K562 (cell line): Measurements from ENCODE around the gene POLG. TPM values are rescaled to one million over a fixed set of nuclear protein-coding genes. Genes with fewer than 3 reads are reported as not detected.

Source experiments
- ADNP ChIP-seq: fragments of 200-800 bp; sonication (Bioruptor generic); IDR thresholded peaks from 2 replicates; pipeline ENCODE4 v1.6.1; 2016; ENCODE audit warnings: missing genetic modification characterization, missing compliant biosample characterization
- BHLHE40 ChIP-seq: IDR thresholded peaks from 2 replicates; pipeline ENCODE4 v1.6.1; 2011; ENCODE audit warnings: low read length, improper control_type of control experiment
- KLF6 ChIP-seq: fragments of 250-450 bp; sonication (Bioruptor Pico); IDR thresholded peaks from 2 replicates; pipeline ENCODE4 v1.4.0; 2020; ENCODE audit warnings: mild to moderate bottlenecking, moderate library complexity, borderline replicate concordance
- PURB ChIP-seq: sonication (generic); formaldehyde crosslinking; IDR thresholded peaks from 2 replicates; pipeline ENCODE4 v1.9.0; 2021; ENCODE audit warnings: low read depth, mild to moderate bottlenecking, missing genetic modification reagents
- RAD51 ChIP-seq: fragments of 450-650 bp; IDR thresholded peaks from 2 replicates; pipeline ENCODE4 v1.7.1; 2016; ENCODE audit warnings: low read depth, mild to moderate bottlenecking, borderline replicate concordance
- TAF7 ChIP-seq: fragments of 450-650 bp; IDR thresholded peaks from 2 replicates; pipeline ENCODE4 v1.6.1; 2016; ENCODE audit warnings: missing genetic modification characterization, missing compliant biosample characterization
- TCF3 ChIP-seq: sonication (generic); formaldehyde crosslinking; IDR thresholded peaks from 2 replicates; pipeline ENCODE4 v1.4.0; 2020; ENCODE audit warnings: mild to moderate bottlenecking, missing genetic modification reagents
- TCFL5 ChIP-seq: fragments of 250-450 bp; sonication (Bioruptor Pico); conservative IDR thresholded peaks from 2 replicates; pipeline ENCODE4 v1.6.1; 2021; ENCODE audit warnings: mild to moderate bottlenecking, moderate library complexity, matching md5 sums
- ZNF263 ChIP-seq: sonication (generic); formaldehyde crosslinking; IDR thresholded peaks from 2 replicates; pipeline ENCODE4 v1.8.0; 2022; ENCODE audit warnings: mild to moderate bottlenecking, missing genetic modification reagents, borderline replicate concordance
- ZNF511 ChIP-seq: sonication (generic); formaldehyde crosslinking; IDR thresholded peaks from 2 replicates; pipeline ENCODE4 v1.8.0; 2022; ENCODE audit warnings: mild to moderate bottlenecking, missing genetic modification reagents
- polyA plus RNA-seq, 8 experiments: library from polyadenylated mRNA; depleted of rRNA in 4 of 8; stranded (reverse) in 5 of 8; unstranded in 3 of 8; fragments of >200 nt; fragmentation: Nextera tagmentation in 2 of 8; fragmentation: Illumina TruSeq in 1 of 8; extraction: Ambion mirVana in 2 of 8; extraction: Trizol in 1 of 8; gene quantifications; 2 replicates each; pipeline versions ENCODE4 v1.2.1 to v1.2.3, GENCODE V29; 2011 to 2014; ENCODE audit warnings: inconsistent platforms in 1 of 8, missing spikeins in 1 of 8
- total RNA-seq, 7 experiments: library from RNA; depleted of rRNA in 6 of 7; stranded (reverse); fragments of >200 nt in 6 of 7; fragmentation: Illumina TruSeq in 2 of 7; extraction: Trizol in 2 of 7; gene quantifications; 2 replicates each; pipeline versions ENCODE4 v1.2.1 to v1.2.3, GENCODE V29; 2011 to 2021; ENCODE audit warnings: low replicate concordance in 1 of 7
- TF ChIP-seq, protein P1 (sequence below): sonication (generic); formaldehyde crosslinking; IDR thresholded peaks from 2 replicates; pipeline ENCODE4 v1.8.0; 2022; ENCODE audit warnings: mild to moderate bottlenecking, missing genetic modification reagents, borderline replicate concordance
- TF ChIP-seq, protein P2 (sequence below): fragments of 250-450 bp; sonication (Bioruptor Pico); IDR thresholded peaks from 2 replicates; pipeline ENCODE4 v1.5.0; 2021
- TF ChIP-seq, protein P3 (sequence below): fragments of 450-650 bp; formaldehyde crosslinking; IDR thresholded peaks from 2 replicates; pipeline ENCODE4 v1.4.0; 2020; ENCODE audit warnings: mild to moderate bottlenecking
- TF ChIP-seq, protein P4 (sequence below), 2 experiments: fragments of 150-350 bp in 1 of 2; IDR thresholded peaks; 2 replicates each; pipeline ENCODE4 v1.6.1; 2012 to 2016; ENCODE audit warnings: low read depth in 2 of 2, low read length in 2 of 2, mild to moderate bottlenecking in 1 of 2, moderate library complexity in 1 of 2
- TF ChIP-seq, protein P5 (sequence below): IDR thresholded peaks from 2 replicates; pipeline ENCODE4 v1.6.1; 2011; ENCODE audit warnings: borderline replicate concordance, low read depth, mild to moderate bottlenecking, moderate library complexity, low read length; ENCODE audit not compliant: insufficient read depth, poor library complexity, severe bottlenecking

Gene POLG
- total and polyA plus RNA-seq, 9 of the 15 experiments (the other 6 are each of a cell fraction or from before 2014, with no cell fraction given), result 15.2 to 83.8 (median 38.6) TPM

DNA sequence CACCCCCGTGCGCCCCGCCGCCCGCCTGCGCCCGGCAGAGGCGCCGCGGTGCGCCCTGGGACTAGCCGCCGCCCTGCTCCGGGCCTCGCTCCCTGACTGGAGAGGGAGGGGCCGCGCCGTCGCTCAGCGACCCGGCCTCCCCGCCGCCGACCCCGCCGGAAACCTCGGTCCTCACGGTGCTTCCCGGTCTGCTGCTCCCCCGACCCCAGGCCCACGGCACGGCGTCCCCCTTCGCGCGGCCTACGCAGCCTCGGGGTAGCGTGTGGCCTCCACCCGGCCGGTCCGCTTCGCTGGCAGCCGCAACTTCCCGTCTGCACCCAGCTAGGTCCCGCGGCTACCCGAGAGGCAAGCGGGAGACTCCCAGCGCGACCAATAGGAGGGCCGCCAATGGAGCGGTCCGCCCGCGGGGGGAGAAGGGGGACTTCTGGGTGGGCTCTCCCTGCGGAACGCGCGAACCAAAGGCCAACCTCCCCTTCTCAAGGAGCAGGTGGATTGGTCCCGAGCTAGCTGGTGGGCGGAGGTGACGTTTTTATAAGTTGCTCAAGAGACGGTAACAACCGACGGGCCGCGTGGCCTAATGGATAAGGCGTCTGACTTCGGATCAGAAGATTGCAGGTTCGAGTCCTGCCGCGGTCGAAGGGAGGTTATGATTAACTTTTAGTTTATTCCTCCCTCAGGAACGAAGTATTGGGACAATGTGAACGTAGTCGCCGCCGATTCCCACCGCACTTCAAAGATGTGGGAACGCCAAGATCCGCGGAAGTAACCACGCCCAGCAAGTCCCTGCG lies at the start of gene POLG (continued):
- TF ChIP-seq PURB (CRISPR knock-in tag) (no peak), BHLHE40 (peak; percentile 98), TCFL5 (no peak), ZNF263 (CRISPR knock-in tag) (no peak; the same call in 1 of the 2 replicates), RAD51 (no peak), ZNF511 (CRISPR knock-in tag) (peak; percentile 39; the same call in 1 of the 2 replicates), TAF7 (tag) (peak; percentile 82), ADNP (peak; percentile 95), KLF6 (CRISPR knock-in tag) (peak; percentile 75; the same call in 1 of the 2 replicates), TCF3 (CRISPR knock-in tag) (peak; percentile 56; the same call in 1 of the 2 replicates)
- TF ChIP-seq, protein P1, sequence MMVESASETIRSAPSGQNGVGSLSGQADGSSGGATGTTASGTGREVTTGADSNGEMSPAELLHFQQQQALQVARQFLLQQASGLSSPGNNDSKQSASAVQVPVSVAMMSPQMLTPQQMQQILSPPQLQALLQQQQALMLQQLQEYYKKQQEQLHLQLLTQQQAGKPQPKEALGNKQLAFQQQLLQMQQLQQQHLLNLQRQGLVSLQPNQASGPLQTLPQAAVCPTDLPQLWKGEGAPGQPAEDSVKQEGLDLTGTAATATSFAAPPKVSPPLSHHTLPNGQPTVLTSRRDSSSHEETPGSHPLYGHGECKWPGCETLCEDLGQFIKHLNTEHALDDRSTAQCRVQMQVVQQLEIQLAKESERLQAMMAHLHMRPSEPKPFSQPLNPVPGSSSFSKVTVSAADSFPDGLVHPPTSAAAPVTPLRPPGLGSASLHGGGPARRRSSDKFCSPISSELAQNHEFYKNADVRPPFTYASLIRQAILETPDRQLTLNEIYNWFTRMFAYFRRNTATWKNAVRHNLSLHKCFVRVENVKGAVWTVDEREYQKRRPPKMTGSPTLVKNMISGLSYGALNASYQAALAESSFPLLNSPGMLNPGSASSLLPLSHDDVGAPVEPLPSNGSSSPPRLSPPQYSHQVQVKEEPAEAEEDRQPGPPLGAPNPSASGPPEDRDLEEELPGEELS, result peak; percentile 47; the same call in 1 of the 2 replicates
- TF ChIP-seq, protein P2, sequence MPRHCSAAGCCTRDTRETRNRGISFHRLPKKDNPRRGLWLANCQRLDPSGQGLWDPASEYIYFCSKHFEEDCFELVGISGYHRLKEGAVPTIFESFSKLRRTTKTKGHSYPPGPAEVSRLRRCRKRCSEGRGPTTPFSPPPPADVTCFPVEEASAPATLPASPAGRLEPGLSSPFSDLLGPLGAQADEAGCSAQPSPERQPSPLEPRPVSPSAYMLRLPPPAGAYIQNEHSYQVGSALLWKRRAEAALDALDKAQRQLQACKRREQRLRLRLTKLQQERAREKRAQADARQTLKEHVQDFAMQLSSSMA (CRISPR knock-in tag), result 0 out of 2 replicates have a peak, but pooled peaks have one; percentile 50
- TF ChIP-seq, protein P3, sequence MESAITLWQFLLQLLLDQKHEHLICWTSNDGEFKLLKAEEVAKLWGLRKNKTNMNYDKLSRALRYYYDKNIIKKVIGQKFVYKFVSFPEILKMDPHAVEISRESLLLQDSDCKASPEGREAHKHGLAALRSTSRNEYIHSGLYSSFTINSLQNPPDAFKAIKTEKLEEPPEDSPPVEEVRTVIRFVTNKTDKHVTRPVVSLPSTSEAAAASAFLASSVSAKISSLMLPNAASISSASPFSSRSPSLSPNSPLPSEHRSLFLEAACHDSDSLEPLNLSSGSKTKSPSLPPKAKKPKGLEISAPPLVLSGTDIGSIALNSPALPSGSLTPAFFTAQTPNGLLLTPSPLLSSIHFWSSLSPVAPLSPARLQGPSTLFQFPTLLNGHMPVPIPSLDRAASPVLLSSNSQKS (CRISPR knock-in tag), result no peak
- TF ChIP-seq, protein P4, sequence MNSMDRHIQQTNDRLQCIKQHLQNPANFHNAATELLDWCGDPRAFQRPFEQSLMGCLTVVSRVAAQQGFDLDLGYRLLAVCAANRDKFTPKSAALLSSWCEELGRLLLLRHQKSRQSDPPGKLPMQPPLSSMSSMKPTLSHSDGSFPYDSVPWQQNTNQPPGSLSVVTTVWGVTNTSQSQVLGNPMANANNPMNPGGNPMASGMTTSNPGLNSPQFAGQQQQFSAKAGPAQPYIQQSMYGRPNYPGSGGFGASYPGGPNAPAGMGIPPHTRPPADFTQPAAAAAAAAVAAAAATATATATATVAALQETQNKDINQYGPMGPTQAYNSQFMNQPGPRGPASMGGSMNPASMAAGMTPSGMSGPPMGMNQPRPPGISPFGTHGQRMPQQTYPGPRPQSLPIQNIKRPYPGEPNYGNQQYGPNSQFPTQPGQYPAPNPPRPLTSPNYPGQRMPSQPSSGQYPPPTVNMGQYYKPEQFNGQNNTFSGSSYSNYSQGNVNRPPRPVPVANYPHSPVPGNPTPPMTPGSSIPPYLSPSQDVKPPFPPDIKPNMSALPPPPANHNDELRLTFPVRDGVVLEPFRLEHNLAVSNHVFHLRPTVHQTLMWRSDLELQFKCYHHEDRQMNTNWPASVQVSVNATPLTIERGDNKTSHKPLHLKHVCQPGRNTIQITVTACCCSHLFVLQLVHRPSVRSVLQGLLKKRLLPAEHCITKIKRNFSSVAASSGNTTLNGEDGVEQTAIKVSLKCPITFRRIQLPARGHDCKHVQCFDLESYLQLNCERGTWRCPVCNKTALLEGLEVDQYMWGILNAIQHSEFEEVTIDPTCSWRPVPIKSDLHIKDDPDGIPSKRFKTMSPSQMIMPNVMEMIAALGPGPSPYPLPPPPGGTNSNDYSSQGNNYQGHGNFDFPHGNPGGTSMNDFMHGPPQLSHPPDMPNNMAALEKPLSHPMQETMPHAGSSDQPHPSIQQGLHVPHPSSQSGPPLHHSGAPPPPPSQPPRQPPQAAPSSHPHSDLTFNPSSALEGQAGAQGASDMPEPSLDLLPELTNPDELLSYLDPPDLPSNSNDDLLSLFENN (IDR thresholded peaks at IDR 0.05; ENCODE audit: low read depth in 2 of 2, low read length in 2 of 2), result 0 out of 4 replicates have a peak, but pooled peaks of 1 of the 2 experiments have one; percentile 12
- TF ChIP-seq, protein P5, sequence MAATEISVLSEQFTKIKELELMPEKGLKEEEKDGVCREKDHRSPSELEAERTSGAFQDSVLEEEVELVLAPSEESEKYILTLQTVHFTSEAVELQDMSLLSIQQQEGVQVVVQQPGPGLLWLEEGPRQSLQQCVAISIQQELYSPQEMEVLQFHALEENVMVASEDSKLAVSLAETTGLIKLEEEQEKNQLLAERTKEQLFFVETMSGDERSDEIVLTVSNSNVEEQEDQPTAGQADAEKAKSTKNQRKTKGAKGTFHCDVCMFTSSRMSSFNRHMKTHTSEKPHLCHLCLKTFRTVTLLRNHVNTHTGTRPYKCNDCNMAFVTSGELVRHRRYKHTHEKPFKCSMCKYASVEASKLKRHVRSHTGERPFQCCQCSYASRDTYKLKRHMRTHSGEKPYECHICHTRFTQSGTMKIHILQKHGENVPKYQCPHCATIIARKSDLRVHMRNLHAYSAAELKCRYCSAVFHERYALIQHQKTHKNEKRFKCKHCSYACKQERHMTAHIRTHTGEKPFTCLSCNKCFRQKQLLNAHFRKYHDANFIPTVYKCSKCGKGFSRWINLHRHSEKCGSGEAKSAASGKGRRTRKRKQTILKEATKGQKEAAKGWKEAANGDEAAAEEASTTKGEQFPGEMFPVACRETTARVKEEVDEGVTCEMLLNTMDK, result peak; percentile 48
